Transverse colon (tissue), 4 donors: Measurements from ENCODE around the gene NSD2.

Experiments used
- EP300 ChIP-seq: sonication (generic); formaldehyde crosslinking; IDR thresholded peaks from one replicate; pipeline ENCODE4 v1.6.1; 2017; ENCODE audit warnings: antibody characterized with exemption, low read depth
- POLR2AphosphoS5 ChIP-seq, 3 donors: sonication (generic); formaldehyde crosslinking; IDR thresholded peaks; one replicate each; pipeline ENCODE4 v1.6.1; 2016; ENCODE audit warnings: antibody characterized with exemption in 3 of 3
- TF ChIP-seq, protein P1 (sequence below), 5 experiments: fragments of 200-600 bp in 3 of 5; fragments of 450-650 bp in 2 of 5; sonication (generic) in 3 of 5; IDR thresholded peaks; 1 replicate in 2 of 5; 2 replicates in 3 of 5; pipeline ENCODE4 v1.5.1; 2016 to 2017; ENCODE audit warnings: antibody characterized with exemption in 5 of 5, inconsistent platforms in 3 of 5, mild to moderate bottlenecking in 2 of 5, moderate library complexity in 1 of 5

DNA sequence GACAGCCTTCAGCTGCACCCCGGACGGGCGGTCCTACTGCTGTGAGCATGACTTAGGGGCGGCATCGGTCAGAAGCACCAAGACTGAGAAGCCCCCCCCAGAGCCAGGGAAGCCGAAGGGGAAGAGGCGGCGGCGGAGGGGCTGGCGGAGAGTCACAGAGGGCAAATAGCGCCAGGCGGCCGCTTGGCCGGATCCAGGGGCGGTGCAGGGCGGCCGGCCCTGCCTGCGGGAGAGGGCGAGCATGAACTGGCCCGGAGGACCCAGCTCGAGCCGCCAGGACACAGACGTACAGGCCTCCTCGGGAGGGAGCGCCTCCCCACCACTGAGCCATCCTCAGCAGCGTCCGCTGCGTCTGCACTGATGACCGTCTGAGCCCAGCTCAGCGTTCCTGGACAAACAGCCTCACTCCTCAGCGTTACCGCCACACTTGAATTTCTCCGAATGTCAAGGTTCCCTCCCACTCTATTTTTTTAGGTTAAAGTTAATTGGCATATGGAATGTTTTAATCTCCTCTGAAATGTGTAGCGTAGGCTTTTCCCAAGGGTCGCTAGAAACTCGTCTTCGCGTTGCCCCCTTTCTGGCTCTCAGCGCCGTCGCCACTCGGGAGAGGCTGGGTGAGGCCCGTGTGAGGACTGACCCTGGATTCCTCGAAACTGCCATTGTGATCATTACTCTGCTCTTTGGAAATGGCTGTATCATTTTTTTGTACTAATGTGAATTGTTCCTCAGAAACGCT lies 107.7 kb downstream of the NSD2 start:
- no peak for TF ChIP-seq EP300
- TF ChIP-seq, protein P1, sequence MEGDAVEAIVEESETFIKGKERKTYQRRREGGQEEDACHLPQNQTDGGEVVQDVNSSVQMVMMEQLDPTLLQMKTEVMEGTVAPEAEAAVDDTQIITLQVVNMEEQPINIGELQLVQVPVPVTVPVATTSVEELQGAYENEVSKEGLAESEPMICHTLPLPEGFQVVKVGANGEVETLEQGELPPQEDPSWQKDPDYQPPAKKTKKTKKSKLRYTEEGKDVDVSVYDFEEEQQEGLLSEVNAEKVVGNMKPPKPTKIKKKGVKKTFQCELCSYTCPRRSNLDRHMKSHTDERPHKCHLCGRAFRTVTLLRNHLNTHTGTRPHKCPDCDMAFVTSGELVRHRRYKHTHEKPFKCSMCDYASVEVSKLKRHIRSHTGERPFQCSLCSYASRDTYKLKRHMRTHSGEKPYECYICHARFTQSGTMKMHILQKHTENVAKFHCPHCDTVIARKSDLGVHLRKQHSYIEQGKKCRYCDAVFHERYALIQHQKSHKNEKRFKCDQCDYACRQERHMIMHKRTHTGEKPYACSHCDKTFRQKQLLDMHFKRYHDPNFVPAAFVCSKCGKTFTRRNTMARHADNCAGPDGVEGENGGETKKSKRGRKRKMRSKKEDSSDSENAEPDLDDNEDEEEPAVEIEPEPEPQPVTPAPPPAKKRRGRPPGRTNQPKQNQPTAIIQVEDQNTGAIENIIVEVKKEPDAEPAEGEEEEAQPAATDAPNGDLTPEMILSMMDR (IDR thresholded peaks at IDR 0.05), result no peak
- no peak for TF ChIP-seq POLR2AphosphoS5 (IDR thresholded peaks at IDR 0.05)
